Middle frontal gyrus (tissue), 1 donor: Measurements from ENCODE around the gene FGF12.
A peak's percentile ranks its signal among the peaks of the same experiment; 100 is the strongest.

Experiments used
- DNase-seq: peaks from one replicate; pipeline ENCODE4 v3.0.0-alpha.2; 2015; ENCODE audit warnings: low spot score; ENCODE audit errors: extremely low spot score

FGF12 gene

GRCh38 chr3:192501401-192501800, 225.9 kb downstream of the FGF12 start:
- no peak for DNase-seq

- DNase-seq: no peak
Observed at GRCh38 chr3:192496905-192497587, 230.3 kb downstream of the FGF12 start.

GRCh38 chr3:192494174-192494573, 233.2 kb downstream of the FGF12 start:
- no peak for DNase-seq

GRCh38 chr3:192490720-192491119, 236.6 kb downstream of the FGF12 start:
- DNase-seq: no peak

- DNase-seq: no peak
Observed at GRCh38 chr3:192489579-192489978, 237.8 kb downstream of the FGF12 start.

GRCh38 chr3:192487033-192487432, 240.3 kb downstream of the FGF12 start:
- no peak for DNase-seq

- no peak for DNase-seq
Observed at GRCh38 chr3:192482809-192483208, 244.5 kb downstream of the FGF12 start.

- DNase-seq: no peak
Observed at GRCh38 chr3:192482391-192482790, 244.9 kb downstream of the FGF12 start.

- no peak for DNase-seq
Observed at GRCh38 chr3:192481638-192482037, 245.7 kb downstream of the FGF12 start.

GRCh38 chr3:192467230-192468140, 259.9 kb downstream of the FGF12 start:
- peak; percentile 47 for DNase-seq

- DNase-seq: no peak
Observed at GRCh38 chr3:192449036-192449435, 278.3 kb downstream of the FGF12 start.

GRCh38 chr3:192445770-192446644, 281.3 kb downstream of the FGF12 start:
- no peak for DNase-seq

- no peak for DNase-seq
Observed at GRCh38 chr3:192444791-192445106, 282.6 kb downstream of the FGF12 start.

GRCh38 chr3:192444096-192444790, 283.1 kb downstream of the FGF12 start:
- peak; percentile 84 for DNase-seq

GRCh38 chr3:192435241-192435640, 292.1 kb downstream of the FGF12 start:
- no peak for DNase-seq

- DNase-seq: no peak
Observed at GRCh38 chr3:192434186-192434585, 293.2 kb downstream of the FGF12 start.

- no peak for DNase-seq
Observed at GRCh38 chr3:192433704-192434103, 293.6 kb downstream of the FGF12 start.

GRCh38 chr3:192422997-192423342, 304.4 kb downstream of the FGF12 start:
- no peak for DNase-seq

GRCh38 chr3:192422321-192422996, 304.9 kb downstream of the FGF12 start:
- no peak for DNase-seq

GRCh38 chr3:192419312-192419711, 308.0 kb downstream of the FGF12 start:
- no peak for DNase-seq
